Measurements from ENCODE around the gene SLC2A11. TPM values are rescaled to one million over a fixed set of nuclear protein-coding genes. Genes with fewer than 3 reads are reported as not detected.
"Not testable (repeated sequence)": the region's sequence is repeated elsewhere in the genome, so short reads cannot be mapped to it uniquely, and the experiment has no call there.

SLC2A11 gene
- total RNA-seq, 2 donors from 2014 or later, result 10.0 to 11.1 TPM

GRCh38 chr22:23892706-23893105 lies 35.0 kb downstream of the SLC2A11 start:
- DNase-seq, result no peak
- H3K36me3 Mint-ChIP-seq (ENCODE audit: insufficient read depth in 2 of 2), result peaks cover 1 to 14% of the 10 kb centered on the region in 2 donors
- H3K9me3 Mint-ChIP-seq, result no peaks in the 10 kb centered on the region
- no peak overlapping the region for H3K27ac Mint-ChIP-seq
- H3K27me3 Mint-ChIP-seq (ENCODE audit: low read depth), result no peaks in the 10 kb centered on the region
- H3K4me3 Mint-ChIP-seq, result peak overlapping the region; percentile 95 to 99
- ATAC-seq (replicated peaks in 1 of 2), result no peak
- peaks cover 32% of the 10 kb centered on the region for H3K4me1 Mint-ChIP-seq (ENCODE audit: low read depth)

GRCh38 chr22:23893121-23893944 lies 35.7 kb downstream of the SLC2A11 start:
- H3K36me3 Mint-ChIP-seq (ENCODE audit: insufficient read depth in 2 of 2), result peaks cover 1 to 14% of the 10 kb centered on the region in 2 donors
- DNase-seq (no peak), ATAC-seq (replicated peaks in 1 of 2) (no peak)
- H3K27ac Mint-ChIP-seq, result peak overlapping the region; percentile 78
- no peaks in the 10 kb centered on the region for H3K27me3 Mint-ChIP-seq (ENCODE audit: low read depth)
- no peaks in the 10 kb centered on the region for H3K9me3 Mint-ChIP-seq
- peak overlapping the region; percentile 95 to 99 for H3K4me3 Mint-ChIP-seq
- H3K4me1 Mint-ChIP-seq (ENCODE audit: low read depth), result peaks cover 35% of the 10 kb centered on the region

GRCh38 chr22:23893945-23894709 lies 36.5 kb downstream of the SLC2A11 start, which contains the start of gene MIF:
Gene MIF (plus strand): TSS chr22:23894383. CDS start chr22:23894475, 92 bp downstream.
- Mint-ChIP-seq H3K27me3 (ENCODE audit: low read depth) (no peaks in the 10 kb centered on the region), H3K4me3 (peak within 1 kb of the TSS; percentile 95 to 99), H3K9me3 (no peaks in the 10 kb centered on the region), H3K4me1 (ENCODE audit: low read depth) (peaks cover 38% of the 10 kb centered on the region), H3K27ac (peak within 1 kb of the TSS; percentile 94), H3K36me3 (ENCODE audit: insufficient read depth in 2 of 2) (peaks cover 4 to 14% of the 10 kb centered on the region in 2 donors)
- DNase-seq (peak; percentile 97 to 100), ATAC-seq (replicated peaks in 1 of 2) (peak; percentile 86 to 88)

- peak; percentile 47 to 48 for ATAC-seq (replicated peaks in 1 of 2)
- H3K27ac Mint-ChIP-seq, result peak overlapping the region; percentile 79
- H3K4me3 Mint-ChIP-seq, result peak overlapping the region; percentile 95 to 99
- H3K27me3 Mint-ChIP-seq (ENCODE audit: low read depth), result no peaks in the 10 kb centered on the region
- peaks cover 7 to 16% of the 10 kb centered on the region in 2 donors for H3K36me3 Mint-ChIP-seq (ENCODE audit: insufficient read depth in 2 of 2)
- H3K9me3 Mint-ChIP-seq, result no peaks in the 10 kb centered on the region
- peak; percentile 82 to 84 for DNase-seq
- peaks cover 44% of the 10 kb centered on the region for H3K4me1 Mint-ChIP-seq (ENCODE audit: low read depth)
These were observed 37.3 kb downstream of the SLC2A11 start for GRCh38 chr22:23894710-23895598.

GRCh38 chr22:23895599-23896144 lies 38.0 kb downstream of the SLC2A11 start:
- ATAC-seq (replicated peaks in 1 of 2), result no peak
- Mint-ChIP-seq H3K4me3 (peak overlapping the region; percentile 95 to 99), H3K36me3 (ENCODE audit: insufficient read depth in 2 of 2) (peaks cover 7 to 16% of the 10 kb centered on the region in 2 donors), H3K4me1 (ENCODE audit: low read depth) (peaks cover 44% of the 10 kb centered on the region), H3K9me3 (no peaks in the 10 kb centered on the region), H3K27ac (peak overlapping the region; percentile 79), H3K27me3 (ENCODE audit: low read depth) (no peaks in the 10 kb centered on the region)
- no peak for DNase-seq

GRCh38 chr22:23896166-23896522 lies 38.5 kb downstream of the SLC2A11 start:
- no peak overlapping the region for H3K27ac Mint-ChIP-seq
- H3K27me3 Mint-ChIP-seq (ENCODE audit: low read depth), result no peaks in the 10 kb centered on the region
- no peaks in the 10 kb centered on the region for H3K9me3 Mint-ChIP-seq
- no peak for DNase-seq
- ATAC-seq (replicated peaks in 1 of 2), result no peak
- H3K36me3 Mint-ChIP-seq (ENCODE audit: insufficient read depth in 2 of 2), result peaks cover 7 to 16% of the 10 kb centered on the region in 2 donors
- H3K4me1 Mint-ChIP-seq (ENCODE audit: low read depth), result peaks cover 44% of the 10 kb centered on the region
- peak overlapping the region; percentile 95 to 99 for H3K4me3 Mint-ChIP-seq

- Mint-ChIP-seq H3K27me3 (ENCODE audit: low read depth) (no peaks in the 10 kb centered on the region), H3K36me3 (ENCODE audit: insufficient read depth in 2 of 2) (peaks cover 7 to 16% of the 10 kb centered on the region in 2 donors), H3K4me1 (ENCODE audit: low read depth) (peaks cover 44% of the 10 kb centered on the region), H3K4me3 (peak overlapping the region; percentile 25 to 99), H3K27ac (peak overlapping the region; percentile 52), H3K9me3 (no peaks in the 10 kb centered on the region)
- DNase-seq, result no peak
- ATAC-seq (replicated peaks in 1 of 2), result no peak
These were observed 39.0 kb downstream of the SLC2A11 start for GRCh38 chr22:23896523-23897186.

- Mint-ChIP-seq H3K27me3 (ENCODE audit: low read depth) (no peaks in the 10 kb centered on the region), H3K4me1 (ENCODE audit: low read depth) (peaks cover 44% of the 10 kb centered on the region), H3K36me3 (ENCODE audit: insufficient read depth in 2 of 2) (peaks cover 7 to 16% of the 10 kb centered on the region in 2 donors), H3K27ac (peak overlapping the region; percentile 52), H3K4me3 (peak overlapping the region in 1 of 2 donors; percentile 47), H3K9me3 (no peaks in the 10 kb centered on the region)
- DNase-seq (no peak), ATAC-seq (replicated peaks in 1 of 2) (no peak)
These were observed 39.6 kb downstream of the SLC2A11 start for GRCh38 chr22:23897320-23897719.

- H3K9me3 Mint-ChIP-seq, result no peaks in the 10 kb centered on the region
- no peaks in the 10 kb centered on the region for H3K27me3 Mint-ChIP-seq (ENCODE audit: low read depth)
- no peak for ATAC-seq (replicated peaks in 1 of 2)
- H3K27ac Mint-ChIP-seq, result no peak overlapping the region
- peaks cover 38% of the 10 kb centered on the region for H3K4me1 Mint-ChIP-seq (ENCODE audit: low read depth)
- no peak overlapping the region for H3K4me3 Mint-ChIP-seq
- DNase-seq, result no peak
- peaks cover 7 to 16% of the 10 kb centered on the region in 2 donors for H3K36me3 Mint-ChIP-seq (ENCODE audit: insufficient read depth in 2 of 2)
These were observed 40.6 kb downstream of the SLC2A11 start for GRCh38 chr22:23898006-23898974.

- Mint-ChIP-seq H3K27me3 (ENCODE audit: low read depth) (no peaks in the 10 kb centered on the region), H3K9me3 (no peaks in the 10 kb centered on the region), H3K36me3 (ENCODE audit: insufficient read depth in 2 of 2) (peaks cover 7 to 16% of the 10 kb centered on the region in 2 donors), H3K27ac (no peak overlapping the region), H3K4me1 (ENCODE audit: low read depth) (peaks cover 32% of the 10 kb centered on the region), H3K4me3 (no peak overlapping the region)
- ATAC-seq (replicated peaks in 1 of 2) (no peak), DNase-seq (no peak)
These were observed 41.5 kb downstream of the SLC2A11 start for GRCh38 chr22:23899042-23899745.

- H3K4me3 Mint-ChIP-seq; H3K27me3 Mint-ChIP-seq (ENCODE audit: low read depth); DNase-seq; ATAC-seq (replicated peaks in 1 of 2); H3K27ac Mint-ChIP-seq; H3K9me3 Mint-ChIP-seq: not testable (repeated sequence)
- Mint-ChIP-seq H3K4me1 (ENCODE audit: low read depth) (peaks cover 28% of the 10 kb centered on the region), H3K36me3 (ENCODE audit: insufficient read depth in 2 of 2) (peaks cover 6 to 12% of the 10 kb centered on the region in 2 donors)
These were observed 42.6 kb downstream of the SLC2A11 start for GRCh38 chr22:23900227-23900626.

Data from activated T-cell treated with anti-CD3 and anti-CD28 coated beads, Interleukin-2, amount 50 U/mL, for 72 hours (primary cell).